ENCODE measurements around the gene MEA1. TPM values are rescaled to one million over a fixed set of nuclear protein-coding genes. Genes with fewer than 3 reads are reported as not detected.

MEA1 gene
- total RNA-seq = 100 to 1,000 TPM in 1 of 2 experiments, 10 to 100 TPM in 1; 93.4 to 129 TPM

DNA sequence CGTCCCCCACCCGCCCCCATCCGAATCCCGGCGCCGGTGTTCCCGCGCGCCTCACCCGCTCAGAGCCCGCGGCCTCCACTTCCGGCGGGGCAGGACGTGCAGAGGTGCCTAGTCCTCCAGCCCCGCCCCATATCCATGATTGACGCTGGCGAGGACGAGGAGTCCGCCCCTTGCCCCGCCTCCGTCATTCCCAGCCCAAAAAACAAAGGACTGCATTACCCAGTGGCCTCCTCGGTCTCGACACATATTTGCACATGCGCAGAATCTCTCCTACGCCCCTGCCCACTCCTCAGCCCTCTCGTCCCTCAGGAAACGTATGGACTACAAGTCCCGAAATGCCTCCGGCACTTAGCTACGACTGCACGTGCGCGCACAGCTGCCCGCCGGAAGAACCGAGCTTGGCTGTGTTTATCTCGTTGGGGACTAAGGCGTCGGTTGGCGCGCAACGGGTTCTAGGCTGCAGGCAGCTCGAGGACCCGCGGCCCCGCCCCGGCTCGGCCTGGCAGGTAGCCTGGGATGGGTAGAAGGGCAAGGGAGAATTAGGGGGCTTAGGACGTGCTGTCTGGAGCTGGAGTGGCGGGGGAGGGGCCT is at the start of gene MEA1, which contains the start of gene KLHDC3:
Gene MEA1, minus strand, starts transcription at position 104 of the 591 bp plus-strand sequence. CDS start 133 bp downstream, outside the sequence.
Gene KLHDC3, plus strand, starts transcription at position 407 of the 591 bp plus-strand sequence. CDS start 2,944 bp downstream, outside the sequence.
- ChIA-PET CTCF (interaction anchor here (0.5 to 1.5 kb wide), 12 partner anchors 8 to 1227 kb away, joined by 3 to 9 read pairs (median 3); partner anchors contain the start of genes CUL7, PEX6 and TOMM6), POLR2A (interaction anchor here (0.9 to 2.1 kb wide), 7 partner anchors 11 to 134 kb away, joined by 3 to 10 read pairs (median 7); partner anchors contain the start of genes CNPY3, KLC4, MRPL2 and PEX6)
- Mint-ChIP-seq H3K27ac (peak within 1 kb of the TSS; percentile 87), H3K27me3 (no peaks in the 10 kb centered on the region), H3K9me3 (ENCODE audit: low read depth) (no peaks in the 10 kb centered on the region), H3K4me1 (peaks cover 39% of the 10 kb centered on the region), H3K36me3 (ENCODE audit: low read depth) (peaks cover 42% of the 10 kb centered on the region), H3K4me3 (peak within 1 kb of the TSS; percentile 91)
- DNase-seq = peak; percentile 99
- intact Hi-C loops (cut with DNase I, micrococcal nuclease) = loop anchor here (1.0 to 5.0 kb wide), 18 partner anchors 7 to 797 kb away; partner anchors contain the start of genes CNPY3 (in 2 of the 2), KLC4 (in 2 of the 2), MRPL2 (in 2 of the 2) and PEX6 (in 2 of the 2)
- peak; percentile 96 for ATAC-seq

DNA sequence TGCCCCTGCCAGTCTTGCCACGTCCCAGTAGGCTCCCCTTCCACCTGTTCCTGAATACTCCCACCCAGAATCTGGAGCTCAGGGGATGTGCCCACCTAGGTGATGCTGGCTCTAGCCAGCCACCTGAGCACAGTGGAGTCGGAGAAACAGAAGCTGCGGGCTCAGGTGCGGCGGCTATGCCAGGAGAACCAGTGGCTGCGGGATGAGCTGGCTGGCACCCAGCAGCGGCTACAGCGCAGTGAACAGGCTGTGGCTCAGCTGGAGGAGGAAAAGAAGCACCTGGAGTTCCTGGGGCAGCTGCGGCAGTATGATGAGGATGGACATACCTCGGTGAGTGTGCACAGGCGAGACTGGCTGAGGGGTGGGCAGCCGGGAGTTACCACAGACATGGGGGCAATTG is 49.1 kb upstream of the MEA1 start:
- Mint-ChIP-seq H3K4me1 (peaks cover 24% of the 10 kb centered on the region), H3K27me3 (no peaks in the 10 kb centered on the region), H3K9me3 (ENCODE audit: low read depth) (no peaks in the 10 kb centered on the region), H3K36me3 (ENCODE audit: low read depth) (no peaks in the 10 kb centered on the region), H3K27ac (no peak overlapping the region), H3K4me3 (no peak overlapping the region)
- POLR2A ChIA-PET = no interaction called here
- intact Hi-C loops (cut with DNase I, micrococcal nuclease) = no loop called here
- ATAC-seq (no peak), DNase-seq (no peak)
- CTCF ChIA-PET = interaction anchor here (0.6 kb wide), 1 partner anchor 314 kb away, joined by 3 read pairs; no protein-coding TSS in a partner anchor

GRCh38 chr6:43061861-43062260 is 48.1 kb upstream of the MEA1 start:
- Mint-ChIP-seq H3K27ac (no peak overlapping the region), H3K27me3 (no peaks in the 10 kb centered on the region), H3K4me3 (no peak overlapping the region), H3K4me1 (peaks cover 27% of the 10 kb centered on the region), H3K9me3 (ENCODE audit: low read depth) (no peaks in the 10 kb centered on the region), H3K36me3 (ENCODE audit: low read depth) (peaks cover 2% of the 10 kb centered on the region)
- POLR2A ChIA-PET = interaction anchor here (0.5 kb wide), 1 partner anchor 365 kb away, joined by 3 read pairs; the partner anchor contains the start of gene ABCC10
- ATAC-seq (no peak), DNase-seq (no peak)
- CTCF ChIA-PET = no interaction called here
- intact Hi-C loops (cut with DNase I, micrococcal nuclease) = no loop called here

GRCh38 chr6:43060755-43061633 is 47.2 kb upstream of the MEA1 start:
- Mint-ChIP-seq H3K4me3 (peak overlapping the region; percentile 85), H3K27me3 (no peaks in the 10 kb centered on the region), H3K4me1 (peaks cover 27% of the 10 kb centered on the region), H3K36me3 (ENCODE audit: low read depth) (peaks cover 4% of the 10 kb centered on the region), H3K27ac (peak overlapping the region; percentile 1), H3K9me3 (ENCODE audit: low read depth) (no peaks in the 10 kb centered on the region)
- intact Hi-C loops (cut with DNase I, micrococcal nuclease) = no loop called here
- ATAC-seq (no peak), DNase-seq (no peak)
- ChIA-PET POLR2A (interaction anchor here (0.5 kb wide), 1 partner anchor 366 kb away, joined by 3 read pairs; the partner anchor contains the start of gene ABCC10), CTCF (interaction anchor here (0.7 to 1.4 kb wide), 2 partner anchors 12 to 796 kb away, joined by 3 to 4 read pairs; no protein-coding TSS in a partner anchor)

- Mint-ChIP-seq H3K36me3 (ENCODE audit: low read depth) (peaks cover 11% of the 10 kb centered on the region), H3K27ac (peak overlapping the region; percentile 94), H3K9me3 (ENCODE audit: low read depth) (no peaks in the 10 kb centered on the region), H3K4me1 (peaks cover 27% of the 10 kb centered on the region), H3K4me3 (peak overlapping the region; percentile 85), H3K27me3 (no peaks in the 10 kb centered on the region)
- POLR2A ChIA-PET = interaction anchor here (1.3 kb wide), 1 partner anchor 130 kb away, joined by 3 read pairs; the partner anchor contains the start of gene CNPY3
- ATAC-seq = no peak
- CTCF ChIA-PET = interaction anchor here (0.5 to 1.4 kb wide), 3 partner anchors 11 to 795 kb away, joined by 3 to 4 read pairs (median 3); no protein-coding TSS in a partner anchor
- intact Hi-C loops (cut with DNase I, micrococcal nuclease) = no loop called here
- DNase-seq = no peak
Measured at GRCh38 chr6:43060034-43060754, 46.4 kb upstream of the MEA1 start.

DNA sequence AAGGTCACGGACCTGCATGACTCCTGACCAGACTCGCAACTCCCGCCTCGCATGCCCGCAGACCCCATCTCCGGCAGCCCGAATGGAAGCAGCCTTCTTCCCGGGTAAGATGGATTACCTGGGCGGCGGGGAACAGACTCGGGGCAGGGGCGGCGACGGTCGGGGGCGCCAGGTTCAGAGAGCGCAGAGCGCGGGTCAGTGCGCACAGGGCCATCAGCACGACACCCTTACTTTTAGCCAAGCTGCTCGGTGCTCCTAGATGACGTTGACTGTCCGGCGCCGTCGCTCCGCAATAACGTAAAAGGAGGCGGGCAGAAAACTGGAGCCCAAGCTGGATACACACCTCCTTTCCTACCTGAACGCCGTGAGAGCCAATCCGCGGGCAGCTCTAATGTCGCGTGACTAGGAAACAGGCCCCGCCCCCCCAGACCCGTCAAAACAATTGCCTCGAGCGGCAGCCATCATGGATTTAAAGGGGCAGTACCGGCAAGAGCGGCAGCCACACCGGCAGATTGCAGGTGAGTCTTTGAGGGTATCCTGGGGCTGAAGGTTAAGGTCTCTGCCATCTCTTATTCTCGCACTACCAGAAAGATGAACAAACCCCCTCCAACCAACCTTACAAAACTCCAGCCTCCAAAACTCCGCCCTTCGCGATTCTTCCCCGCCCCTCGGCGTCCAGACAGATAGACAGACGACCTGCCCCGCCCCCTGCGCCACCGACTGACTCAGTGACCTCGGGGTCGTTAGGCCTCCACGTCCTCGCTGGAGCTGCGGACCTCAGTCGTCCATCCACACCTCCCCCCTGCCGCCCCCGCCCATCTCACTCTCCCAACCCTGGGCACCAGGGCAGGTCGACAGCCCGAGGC is 45.7 kb upstream of the MEA1 start, which contains the start of the genes KLC4 and MRPL2:
Gene KLC4, plus strand, starts transcription at position 464 of the 866 bp plus-strand sequence. CDS start 1,705 bp downstream, outside the sequence.
Gene MRPL2, minus strand, starts transcription at position 267 of the 866 bp plus-strand sequence. Its CDS starts 53 bp downstream, at position 214.
- peak within 1 kb of the TSS; percentile 94 for H3K27ac Mint-ChIP-seq
- ChIA-PET POLR2A (interaction anchor here (0.5 to 1.3 kb wide), 10 partner anchors 10 to 180 kb away, joined by 3 to 8 read pairs (median 3); partner anchors contain the start of genes CNPY3, KLHDC3, MEA1 and PEX6), CTCF (interaction anchor here (0.5 to 1.4 kb wide), 6 partner anchors 10 to 85 kb away, joined by 3 to 4 read pairs (median 4); partner anchors contain the start of gene RRP36)
- H3K4me3 Mint-ChIP-seq = peak within 1 kb of the TSS; percentile 85
- H3K36me3 Mint-ChIP-seq (ENCODE audit: low read depth) = peaks cover 11% of the 10 kb centered on the region
- DNase-seq (peak; percentile 99), ATAC-seq (peak; percentile 98)
- H3K4me1 Mint-ChIP-seq = peaks cover 27% of the 10 kb centered on the region
- intact Hi-C loops (cut with DNase I, micrococcal nuclease) = loop anchor here (1.0 to 10.0 kb wide), 19 partner anchors 38 to 1275 kb away; partner anchors contain the start of genes ABCC10 (in 2 of the 2), KLHDC3 (in 2 of the 2), PEX6 (in 2 of the 2) and SRF (in 2 of the 2)
- no peaks in the 10 kb centered on the region for H3K9me3 Mint-ChIP-seq (ENCODE audit: low read depth)
- H3K27me3 Mint-ChIP-seq = no peaks in the 10 kb centered on the region

- no peak for ATAC-seq
- Mint-ChIP-seq H3K4me3 (peak overlapping the region; percentile 85), H3K36me3 (ENCODE audit: low read depth) (peaks cover 15% of the 10 kb centered on the region), H3K27ac (peak overlapping the region; percentile 94), H3K9me3 (ENCODE audit: low read depth) (no peaks in the 10 kb centered on the region), H3K4me1 (peaks cover 34% of the 10 kb centered on the region), H3K27me3 (no peaks in the 10 kb centered on the region)
- CTCF ChIA-PET = interaction anchor here (0.7 to 1.4 kb wide), 5 partner anchors 9 to 160 kb away, joined by 3 to 4 read pairs (median 4); partner anchors contain the start of gene RRP36
- POLR2A ChIA-PET = interaction anchor here (0.7 to 1.1 kb wide), 3 partner anchors 10 to 80 kb away, joined by 3 to 4 read pairs (median 3); partner anchors contain the start of gene PEX6
- intact Hi-C loops (cut with DNase I, micrococcal nuclease) = loop anchor here (2.0 to 10.0 kb wide), 6 partner anchors 80 to 1274 kb away; partner anchors contain the start of genes DNPH1 (in 1 of the 2), PEX6 (in 1 of the 2), POLH (in 1 of the 2) and POLR1C (in 1 of the 2)
- no peak for DNase-seq
Measured at GRCh38 chr6:43058531-43058930, 44.8 kb upstream of the MEA1 start.

GRCh38 chr6:43055966-43056365 is 42.2 kb upstream of the MEA1 start:
- CTCF ChIA-PET = interaction anchor here (0.6 to 1.7 kb wide), 3 partner anchors 87 to 356 kb away, joined by 3 read pairs; no protein-coding TSS in a partner anchor
- intact Hi-C loops (cut with DNase I, micrococcal nuclease) = loop anchor here in 1 of 2 experiments (10.0 kb wide), 3 partner anchors 491 to 1271 kb away; partner anchors contain the start of genes POLH, PRICKLE4, TOMM6 and UBR2
- H3K36me3 Mint-ChIP-seq (ENCODE audit: low read depth) = peaks cover 22% of the 10 kb centered on the region

More at GRCh38 chr6:43055966-43056365, 42.2 kb upstream of the MEA1 start:
- Mint-ChIP-seq H3K27ac (no peak overlapping the region), H3K9me3 (ENCODE audit: low read depth) (no peaks in the 10 kb centered on the region), H3K4me1 (peaks cover 52% of the 10 kb centered on the region), H3K4me3 (no peak overlapping the region), H3K27me3 (no peaks in the 10 kb centered on the region)
- DNase-seq (no peak), ATAC-seq (no peak)
- POLR2A ChIA-PET = interaction anchor here (0.6 kb wide), 1 partner anchor 33 kb away, joined by 3 read pairs; no protein-coding TSS in a partner anchor

All from activated CD4-positive, alpha-beta T cell treated with anti-CD3 and anti-CD28 coated beads for 36 hours (primary cell).